A549 (cell line): ENCODE results near the gene TSPO. TPM values are rescaled to one million over a fixed set of nuclear protein-coding genes. Genes with fewer than 3 reads are reported as not detected.

Experiments used
- ATAC-seq, 2 experiments: fragments of 200-7000 bp in 1 of 2; fragments of >200 bp in 1 of 2; cut with Nextera tagmentation in 1 of 2; cut with Tn5 transposase in 1 of 2; 3 replicates each; pipeline versions ENCODE4 v1.8.0 to v1.9.1; 2018 to 2020; ENCODE audit warnings: mild to moderate bottlenecking in 1 of 2, moderate library complexity in 1 of 2
- CTCF ChIA-PET: fragments of 300-600 bp; sonication (Branson Sonifier 250); formaldehyde crosslinking; extraction: SDS; loops from one replicate; lab custom pipeline; 2021; ENCODE audit warnings: antibody characterized with exemption, inconsistent platforms; lab: Yijun Ruan, JAX
- POLR2A ChIA-PET: fragments of 350-600 bp; formaldehyde crosslinking; extraction: SDS; loops from one replicate; lab custom pipeline; 2021; ENCODE audit warnings: antibody characterized with exemption, inconsistent platforms; lab: Yijun Ruan, JAX
- DNase-seq, 2 experiments: peaks; one replicate each; pipeline versions ENCODE4 v3.0.0 to v3.0.0-alpha.2; 2011 to 2016; ENCODE audit warnings: low read depth in 1 of 2, low spot score in 1 of 2
- FAIRE-seq: peaks from 2 replicates; lab custom pipeline; 2011; peaks lifted over from hg19 to GRCh38; lab: Jason Lieb, UNC
- H3K27ac ChIP-seq, 2 experiments: fragments of >200 bp; sonication (Bioruptor Twin); formaldehyde crosslinking; 3 replicates each; pipeline ENCODE4 v1.5.1; 2016 to 2017
- H3K4me1 ChIP-seq: fragments of >200 bp; sonication (Bioruptor Twin); formaldehyde crosslinking; 3 replicates; pipeline ENCODE4 v1.6.1; 2016
- H3K4me2 ChIP-seq: fragments of >200 bp; sonication (Bioruptor Twin); formaldehyde crosslinking; 3 replicates; pipeline ENCODE4 v1.6.1; 2016
- H3K4me3 ChIP-seq: fragments of >200 bp; sonication (Bioruptor Twin); formaldehyde crosslinking; 3 replicates; pipeline ENCODE4 v1.5.1; 2016
- H3K9me3 ChIP-seq: fragments of >200 bp; sonication (Bioruptor Twin); formaldehyde crosslinking; 3 replicates; pipeline ENCODE4 v1.6.1; 2016
- ATOH8 ChIP-seq: fragments of 250-450 bp; sonication (Bioruptor Pico); IDR thresholded peaks from 2 replicates; pipeline ENCODE4 v1.5.0; 2020; ENCODE audit warnings: low read depth, mild to moderate bottlenecking, moderate library complexity
- BCL3 ChIP-seq: fragments of >200 bp; sonication (Bioruptor Twin); formaldehyde crosslinking; IDR thresholded peaks from 3 replicates; pipeline ENCODE4 v1.6.1; 2016
- CBX8 ChIP-seq: fragments of 200-600 bp; sonication (generic); IDR thresholded peaks from 2 replicates; pipeline ENCODE4 v1.6.1; 2016
- EHF ChIP-seq: fragments of 250-450 bp; sonication (Bioruptor Pico); IDR thresholded peaks from 2 replicates; pipeline ENCODE4 v1.5.0; 2020; ENCODE audit warnings: mild to moderate bottlenecking
- ELK1 ChIP-seq: fragments of 150-350 bp; IDR thresholded peaks from 2 replicates; pipeline ENCODE4 v1.6.1; 2014; ENCODE audit warnings: low read depth, mild to moderate bottlenecking, low read length
- FOSL2 ChIP-seq, 2 experiments: fragments of 450-650 bp in 1 of 2; fragments of >200 bp in 1 of 2; sonication (Bioruptor Twin) in 1 of 2; formaldehyde crosslinking; IDR thresholded peaks; 2 replicates each; pipeline versions ENCODE4 v1.5.0 to v1.6.1; 2016 to 2020; ENCODE audit warnings: mild to moderate bottlenecking in 1 of 2, moderate library complexity in 1 of 2
- HOXB13 ChIP-seq: fragments of 250-450 bp; sonication (Bioruptor Pico); IDR thresholded peaks from 2 replicates; pipeline ENCODE4 v1.5.0; 2020; ENCODE audit warnings: low read depth, mild to moderate bottlenecking, moderate library complexity
- JUN ChIP-seq, 2 experiments: fragments of >200 bp; sonication (Bioruptor Twin); formaldehyde crosslinking; IDR thresholded peaks; 2 replicates in 1 of 2; 3 replicates in 1 of 2; pipeline ENCODE4 v1.6.1; 2016 to 2017
- JUNB ChIP-seq: fragments of >200 bp; sonication (Bioruptor Twin); formaldehyde crosslinking; IDR thresholded peaks from 2 replicates; pipeline ENCODE4 v1.6.1; 2016
- KDM5A ChIP-seq: fragments of 200-600 bp; sonication (generic); IDR thresholded peaks from 2 replicates; pipeline ENCODE4 v1.6.1; 2016; ENCODE audit warnings: antibody characterized with exemption, mild to moderate bottlenecking
- PBX3 ChIP-seq: IDR thresholded peaks from 2 replicates; pipeline ENCODE4 v1.6.1; 2012
- POLR2A ChIP-seq: IDR thresholded peaks from 2 replicates; pipeline ENCODE4 v1.6.1; 2012; ENCODE audit warnings: mild to moderate bottlenecking, low read length
- REST ChIP-seq: fragments of 200-600 bp; sonication (generic); IDR thresholded peaks from 2 replicates; pipeline ENCODE4 v1.6.1; 2016; ENCODE audit warnings: antibody characterized with exemption, mild to moderate bottlenecking, moderate library complexity
- SMC3 ChIP-seq: fragments of >200 bp; sonication (Bioruptor Twin); formaldehyde crosslinking; IDR thresholded peaks from 3 replicates; pipeline ENCODE4 v1.6.1; 2018; ENCODE audit warnings: inconsistent platforms
- TFCP2L1 ChIP-seq: fragments of 250-450 bp; sonication (Bioruptor Pico); IDR thresholded peaks from 2 replicates; pipeline ENCODE4 v1.5.0; 2021; ENCODE audit warnings: mild to moderate bottlenecking
- ZFP36 ChIP-seq: fragments of 450-650 bp; IDR thresholded peaks from 2 replicates; pipeline ENCODE4 v1.6.1; 2014; ENCODE audit warnings: borderline replicate concordance; ENCODE audit not compliant: partially characterized antibody
- WGBS: methylation state at CpG from one replicate; pipeline ENCODE4 v1.1.6; 2017; ENCODE audit errors: missing lambda C conversion rate; 5-methylcytosine and 5-hydroxymethylcytosine counted together
- polyA plus RNA-seq, 4 experiments: library from polyadenylated mRNA; depleted of rRNA in 3 of 4; stranded (reverse); fragments of >200 nt; fragmentation: RNase III in 1 of 4; extraction: RNeasy Plus Mini Kit Qiagen cat#74134 plus additional on column Dnase treatment in 1 of 4; gene quantifications; 2 replicates in 3 of 4; 3 replicates in 1 of 4; pipeline ENCODE4 v1.2.3, GENCODE V29; 2011 to 2017

Gene TSPO
- polyA plus RNA-seq, 2 of the 4 experiments (the other 2 are of a cell fraction), result 43.2 to 94.4 TPM

- TF ChIP-seq ZFP36, result no peak
- no peak for TF ChIP-seq ELK1
- no peak for TF ChIP-seq SMC3
- TF ChIP-seq JUNB, result no peak
- TF ChIP-seq, all 56 proteins: peak for 0
These were observed 58.6 kb downstream of the TSPO start (continued) for GRCh38 chr22:43209971-43210370.

GRCh38 chr22:43210631-43211515 is 59.5 kb downstream of the TSPO start:
- H3K4me2 ChIP-seq, result no peak overlapping the region
- H3K9me3 ChIP-seq, result no peaks in the 10 kb centered on the region
- H3K4me1 ChIP-seq, result no peaks in the 10 kb centered on the region
- ChIA-PET POLR2A (no interaction called here), CTCF (interaction anchor here (0.7 kb wide), 1 partner anchor 14 kb away, joined by 5 read pairs; no protein-coding TSS in a partner anchor)
- DNase-seq (no peak), FAIRE-seq (no peak), ATAC-seq (no peak)
- no peak overlapping the region for H3K27ac ChIP-seq
- WGBS, result 77% methylated on average over 21 of the region's 34 CpGs
- TF ChIP-seq EHF (no peak), JUN (IDR thresholded peaks at IDR 0.05) (no peak), POLR2A (no peak), REST (no peak), PBX3 (no peak), JUNB (no peak)
- no peak overlapping the region for H3K4me3 ChIP-seq

GRCh38 chr22:43211941-43212433 is 60.6 kb downstream of the TSPO start:
- TF ChIP-seq JUN (IDR thresholded peaks at IDR 0.05) (no peak), ZFP36 (no peak), KDM5A (no peak), ATOH8 (CRISPR knock-in tag) (no peak)
- POLR2A ChIA-PET, result no interaction called here
- CTCF ChIA-PET, result no interaction called here
- Histone ChIP-seq H3K9me3 (no peaks in the 10 kb centered on the region), H3K4me3 (no peak overlapping the region), H3K27ac (no peak overlapping the region), H3K4me1 (no peaks in the 10 kb centered on the region), H3K4me2 (no peak overlapping the region)
- WGBS, result 60% methylated on average over 4 of the region's 13 CpGs
- DNase-seq (no peak), FAIRE-seq (no peak), ATAC-seq (no peak)

GRCh38 chr22:43212434-43212952 is 61.1 kb downstream of the TSPO start:
- FAIRE-seq (no peak), DNase-seq (no peak), ATAC-seq (no peak)
- ChIA-PET CTCF (interaction anchor here (0.6 kb wide), 1 partner anchor 155 kb away, joined by 3 read pairs; no protein-coding TSS in a partner anchor), POLR2A (no interaction called here)
- H3K4me3 ChIP-seq, result no peak overlapping the region
- WGBS, result 82% methylated on average over 7 of the region's 23 CpGs
- H3K27ac ChIP-seq, result no peak overlapping the region
- H3K9me3 ChIP-seq, result no peaks in the 10 kb centered on the region
- H3K4me2 ChIP-seq, result no peak overlapping the region
- H3K4me1 ChIP-seq, result no peaks in the 10 kb centered on the region
- TF ChIP-seq BCL3 (no peak), TFCP2L1 (CRISPR knock-in tag) (no peak), ZFP36 (no peak), CBX8 (no peak), ELK1 (no peak), FOSL2 (IDR thresholded peaks at IDR 0.05) (no peak), FOSL2 (CRISPR knock-in tag; IDR thresholded peaks at IDR 0.05) (no peak), HOXB13 (CRISPR knock-in tag) (no peak)
